NOMO-1 treated with dmso at 0.1 percent for 144 hours (cell line): ENCODE measurements around the gene AFG1L.
"Not testable (repeated sequence)": the region's sequence is repeated elsewhere in the genome, so short reads cannot be mapped to it uniquely, and the experiment has no call there.

Source experiments
- DNase-seq: peaks from one replicate; lab custom pipeline; 2025; ENCODE audit not compliant: unreplicated experiment; lab: John Stamatoyannopoulos, UW

AFG1L gene

GRCh38 chr6:108510461-108511319 lies 215.8 kb downstream of the AFG1L start:
- no peak for DNase-seq

GRCh38 chr6:108518714-108519576 lies 224.1 kb downstream of the AFG1L start:
- DNase-seq = no peak

GRCh38 chr6:108521616-108522107 lies 226.8 kb downstream of the AFG1L start:
- no peak for DNase-seq

GRCh38 chr6:108523697-108524096 lies 228.8 kb downstream of the AFG1L start:
- DNase-seq = no peak

GRCh38 chr6:108524528-108525248 lies 229.8 kb downstream of the AFG1L start:
- no peak for DNase-seq

- no peak for DNase-seq
These were observed 231.9 kb downstream of the AFG1L start for GRCh38 chr6:108526739-108527174.

GRCh38 chr6:108528878-108529277 lies 234.0 kb downstream of the AFG1L start:
- DNase-seq = no peak

GRCh38 chr6:108531332-108531731 lies 236.5 kb downstream of the AFG1L start:
- DNase-seq = no peak

- no peak for DNase-seq
These were observed 240.4 kb downstream of the AFG1L start for GRCh38 chr6:108535114-108535742.

- DNase-seq = not testable (repeated sequence)
These were observed 241.2 kb downstream of the AFG1L start for GRCh38 chr6:108535920-108536535.

- peak; percentile 63 for DNase-seq
These were observed 247.2 kb downstream of the AFG1L start for GRCh38 chr6:108541843-108542759.

- DNase-seq = no peak
These were observed 248.5 kb downstream of the AFG1L start for GRCh38 chr6:108543175-108543940.

- DNase-seq = no peak
These were observed 249.8 kb downstream of the AFG1L start for GRCh38 chr6:108544606-108545005.

GRCh38 chr6:108546079-108547049 lies 251.5 kb downstream of the AFG1L start:
- no peak for DNase-seq

- no peak for DNase-seq
These were observed 254.4 kb downstream of the AFG1L start for GRCh38 chr6:108549241-108549640.

GRCh38 chr6:108549741-108550140 lies 254.9 kb downstream of the AFG1L start:
- no peak for DNase-seq

- no peak for DNase-seq
These were observed 255.4 kb downstream of the AFG1L start for GRCh38 chr6:108550256-108550655.
